IMR-90 (cell line): Measurements from ENCODE around the gene SDCCAG8. TPM values are rescaled to one million over a fixed set of nuclear protein-coding genes. Genes with fewer than 3 reads are reported as not detected.
A peak's percentile ranks its signal among the peaks of the same experiment; 100 is the strongest.

Source experiments
- ATAC-seq: fragments of 200-7000 bp; cut with Tn5 transposase; 2 replicates; pipeline ENCODE4 v1.9.1; 2020; ENCODE audit warnings: low read depth, mild to moderate bottlenecking, moderate library complexity
- BruUV-seq: library from RNA; stranded (reverse); fragments of 400-500 nt; replicated peaks from 2 replicates; lab custom pipeline; 2021; lab: Mats Ljungman, UMichigan
- CTCF ChIA-PET: fragments of 300-600 bp; formaldehyde crosslinking; extraction: SDS; loops from one replicate; lab custom pipeline; 2021; ENCODE audit warnings: antibody characterized with exemption; lab: Yijun Ruan, JAX
- POLR2A ChIA-PET: fragments of 300-600 bp; sonication (Branson Sonifier 250); formaldehyde crosslinking; loops from one replicate; lab custom pipeline; 2022; ENCODE audit warnings: antibody characterized with exemption; ENCODE audit not compliant: unreplicated experiment; lab: Charles Lee
- DNase-seq: peaks from one replicate; pipeline ENCODE4 v3.0.0; 2013
- H2AFZ ChIP-seq: replicated peaks from 2 replicates; pipeline ENCODE3; 2013; ENCODE audit warnings: low read length, mild to moderate bottlenecking; ENCODE audit not compliant: poor library complexity
- H2AK5ac ChIP-seq: 2 replicates; pipeline ENCODE4 v1.6.1; 2013; ENCODE audit warnings: low read depth, low read length, inconsistent platforms
- H2AK9ac ChIP-seq: replicated peaks from 2 replicates; pipeline ENCODE3; 2013; ENCODE audit warnings: mild to moderate bottlenecking, low read depth, low read length, moderate library complexity; ENCODE audit not compliant: poor library complexity
- H2BK120ac ChIP-seq: 2 replicates; pipeline ENCODE4 v1.6.1; 2013; ENCODE audit warnings: low read depth, low read length, inconsistent platforms
- H2BK15ac ChIP-seq: 3 replicates; pipeline ENCODE4 v1.6.1; 2013; ENCODE audit warnings: low read depth, low read length, inconsistent platforms
- H2BK20ac ChIP-seq: 2 replicates; pipeline ENCODE4 v1.6.1; 2013; ENCODE audit warnings: low read depth, mild to moderate bottlenecking, inconsistent platforms, low read length, moderate library complexity
- H2BK5ac ChIP-seq: 2 replicates; pipeline ENCODE4 v1.6.1; 2013; ENCODE audit warnings: mild to moderate bottlenecking, low read depth, low read length, inconsistent platforms; ENCODE audit not compliant: poor library complexity, severe bottlenecking
- H3K14ac ChIP-seq: replicated peaks from 2 replicates; pipeline ENCODE4 v1.6.1; 2013; ENCODE audit warnings: low read depth, low read length, inconsistent platforms
- H3K18ac ChIP-seq: 2 replicates; pipeline ENCODE4 v1.6.1; 2013; ENCODE audit warnings: low read depth, low read length, control low read depth
- H3K23ac ChIP-seq: 2 replicates; pipeline ENCODE4 v1.6.1; 2013; ENCODE audit warnings: low read depth, low read length, inconsistent platforms
- H3K27ac ChIP-seq: 2 replicates; pipeline ENCODE4 v1.5.1; 2013; ENCODE audit warnings: mild to moderate bottlenecking, control low read depth, low read length; ENCODE audit not compliant: insufficient read depth
- H3K27me3 ChIP-seq: 2 replicates; pipeline ENCODE4 v1.6.1; 2013; ENCODE audit warnings: low read length; ENCODE audit not compliant: control insufficient read depth, insufficient read depth
- H3K36me3 ChIP-seq: 2 replicates; pipeline ENCODE4 v1.6.1; 2013; ENCODE audit warnings: low read length, mixed read lengths; ENCODE audit not compliant: control insufficient read depth, insufficient read depth
- H3K4ac ChIP-seq: 2 replicates; pipeline ENCODE4 v1.6.1; 2013; ENCODE audit warnings: low read depth, low read length, inconsistent platforms
- H3K4me1 ChIP-seq: 2 replicates; pipeline ENCODE4 v1.6.1; 2013; ENCODE audit warnings: low read length, mixed read lengths; ENCODE audit not compliant: control insufficient read depth, insufficient read depth
- H3K4me2 ChIP-seq: 2 replicates; pipeline ENCODE4 v1.6.1; 2013; ENCODE audit warnings: low read depth, mild to moderate bottlenecking, control low read depth, low read length, moderate library complexity
- H3K4me3 ChIP-seq: 2 replicates; pipeline ENCODE4 v1.5.1; 2013; ENCODE audit warnings: low read depth, mild to moderate bottlenecking, control low read depth, low read length, moderate library complexity; ENCODE audit not compliant: insufficient read depth
- H3K56ac ChIP-seq: 2 replicates; pipeline ENCODE4 v1.6.1; 2013; ENCODE audit warnings: low read length, inconsistent platforms; ENCODE audit not compliant: insufficient read depth; ENCODE audit errors: extremely low read depth
- H3K79me1 ChIP-seq, 2 experiments: 2 replicates each; pipeline ENCODE4 v1.6.1; 2013; ENCODE audit warnings: low read length in 2 of 2, inconsistent platforms in 1 of 2, low read depth in 1 of 2
- H3K9ac ChIP-seq: 2 replicates; pipeline ENCODE4 v1.6.1; 2013; ENCODE audit warnings: low read depth, low read length, control low read depth
- H3K9me1 ChIP-seq: 2 replicates; pipeline ENCODE4 v1.6.1; 2013; ENCODE audit warnings: low read length, inconsistent platforms; ENCODE audit not compliant: insufficient read depth
- H3K9me3 ChIP-seq: 2 replicates; pipeline ENCODE4 v1.6.1; 2013; ENCODE audit warnings: low read length; ENCODE audit not compliant: control insufficient read depth, insufficient read depth
- H4K20me1 ChIP-seq: 2 replicates; pipeline ENCODE4 v1.6.1; 2013; ENCODE audit warnings: low read length, inconsistent platforms; ENCODE audit not compliant: insufficient read depth
- H4K5ac ChIP-seq: 2 replicates; pipeline ENCODE4 v1.6.1; 2013; ENCODE audit warnings: mild to moderate bottlenecking, low read depth, low read length, control low read depth
- H4K8ac ChIP-seq, 2 experiments: 2 replicates each; pipeline ENCODE4 v1.6.1; 2013; ENCODE audit warnings: low read depth in 2 of 2, low read length in 2 of 2, control low read depth in 1 of 2, inconsistent platforms in 1 of 2
- H4K91ac ChIP-seq: 2 replicates; pipeline ENCODE4 v1.6.1; 2013; ENCODE audit warnings: low read depth, low read length, inconsistent platforms; ENCODE audit not compliant: insufficient read depth
- BHLHE40 ChIP-seq: fragments of 150-350 bp; IDR thresholded peaks from 2 replicates; pipeline ENCODE4 v1.6.1; 2016; ENCODE audit warnings: mild to moderate bottlenecking, low read depth, low read length
- CHD1 ChIP-seq: IDR thresholded peaks from 2 replicates; pipeline ENCODE4 v1.6.1; 2012; ENCODE audit warnings: low read depth, low read length, improper control_type of control experiment
- FOS ChIP-seq: fragments of 150-350 bp; IDR thresholded peaks from 2 replicates; pipeline ENCODE4 v1.6.1; 2016; ENCODE audit warnings: low read depth, low read length
- MAFK ChIP-seq: IDR thresholded peaks from 2 replicates; pipeline ENCODE4 v1.6.1; 2012; ENCODE audit warnings: low read depth, low read length, improper control_type of control experiment
- MAZ ChIP-seq: IDR thresholded peaks from 2 replicates; pipeline ENCODE4 v1.6.1; 2012; ENCODE audit warnings: low read depth, mild to moderate bottlenecking, low read length, improper control_type of control experiment, moderate library complexity, borderline replicate concordance
- MXI1 ChIP-seq: IDR thresholded peaks from 2 replicates; pipeline ENCODE4 v1.6.1; 2012; ENCODE audit warnings: low read depth, mild to moderate bottlenecking, low read length, moderate library complexity, borderline replicate concordance
- NFE2L2 ChIP-seq: fragments of 150-350 bp; IDR thresholded peaks from 2 replicates; pipeline ENCODE4 v1.6.1; 2016; ENCODE audit warnings: low read depth, mild to moderate bottlenecking, low read length
- POLR2A ChIP-seq: IDR thresholded peaks from 2 replicates; pipeline ENCODE4 v1.6.1; 2012; ENCODE audit warnings: mild to moderate bottlenecking, low read depth, low read length
- RAD21 ChIP-seq: IDR thresholded peaks from 2 replicates; pipeline ENCODE4 v1.6.1; 2012; ENCODE audit warnings: low read length, improper control_type of control experiment
- RCOR1 ChIP-seq: IDR thresholded peaks from 2 replicates; pipeline ENCODE4 v1.6.1; 2012; ENCODE audit warnings: mild to moderate bottlenecking, low read length, improper control_type of control experiment; ENCODE audit not compliant: insufficient replicate concordance
- RFX5 ChIP-seq: IDR thresholded peaks from 2 replicates; pipeline ENCODE4 v1.8.0; 2012; ENCODE audit warnings: low read depth, mild to moderate bottlenecking, low read length, moderate library complexity
- SMC3 ChIP-seq: fragments of 150-350 bp; IDR thresholded peaks from 2 replicates; pipeline ENCODE4 v1.6.1; 2016; ENCODE audit warnings: low read depth, mild to moderate bottlenecking, antibody characterized with exemption, low read length, moderate library complexity
- WGBS, 2 experiments: methylation state at CpG; one replicate each; pipeline versions ENCODE4 v1.1.5 to v1.1.7; 2013; ENCODE audit warnings: missing lambda C conversion rate in 2 of 2; ENCODE audit not compliant: insufficient read length in 1 of 2; ENCODE audit errors: extremely low coverage in 2 of 2; 5-methylcytosine and 5-hydroxymethylcytosine counted together
- dilution Hi-C: fragments of 300-500 bp; cut with HindIII; formaldehyde crosslinking; loops from one replicate; pipeline ENCODE4 v1.14.3; 2018; ENCODE audit warnings: low sequenced_read_pairs; ENCODE audit not compliant: unreplicated experiment
- in situ Hi-C: fragments of 300-500 bp; cut with MboI; formaldehyde crosslinking; loops from 3 replicates; pipeline ENCODE4 v1.14.3; 2019; ENCODE audit warnings: low sequenced_read_pairs, inconsistent platforms, mixed read lengths
- intact Hi-C: fragments of 100-400 bp; cut with micrococcal nuclease; formaldehyde crosslinking; loops from 2 replicates; pipeline ENCODE4 v1.10.0; 2022
- polyA plus RNA-seq, 3 experiments: library from polyadenylated mRNA; depleted of rRNA; stranded (reverse); fragments of >200 nt; gene quantifications; 2 replicates each; pipeline ENCODE4 v1.2.3, GENCODE V29; 2012; ENCODE audit warnings: low replicate concordance in 1 of 3
- total RNA-seq: library from RNA; depleted of rRNA; stranded (reverse); fragments of >200 nt; gene quantifications from 2 replicates; pipeline ENCODE4 v1.2.3, GENCODE V29; 2012
- TF ChIP-seq, protein P1 (sequence below): conservative IDR thresholded peaks from 2 replicates; pipeline ENCODE4 v1.5.1; 2012; ENCODE audit warnings: mild to moderate bottlenecking, low read depth, low read length, improper control_type of control experiment
- TF ChIP-seq, protein P2 (sequence below): fragments of 150-350 bp; IDR thresholded peaks from 2 replicates; pipeline ENCODE4 v1.6.1; 2017; ENCODE audit warnings: mild to moderate bottlenecking, antibody characterized with exemption, low read length, low read depth
- TF ChIP-seq, protein P3 (sequence below): fragments of 150-350 bp; IDR thresholded peaks from 2 replicates; pipeline ENCODE4 v1.6.1; 2016; ENCODE audit warnings: low read depth, mild to moderate bottlenecking, low read length, moderate library complexity, borderline replicate concordance

Gene SDCCAG8
- total and polyA plus RNA-seq, 2 of the 4 experiments (the other 2 are of a cell fraction), result 25.2 to 46.8 TPM

DNA sequence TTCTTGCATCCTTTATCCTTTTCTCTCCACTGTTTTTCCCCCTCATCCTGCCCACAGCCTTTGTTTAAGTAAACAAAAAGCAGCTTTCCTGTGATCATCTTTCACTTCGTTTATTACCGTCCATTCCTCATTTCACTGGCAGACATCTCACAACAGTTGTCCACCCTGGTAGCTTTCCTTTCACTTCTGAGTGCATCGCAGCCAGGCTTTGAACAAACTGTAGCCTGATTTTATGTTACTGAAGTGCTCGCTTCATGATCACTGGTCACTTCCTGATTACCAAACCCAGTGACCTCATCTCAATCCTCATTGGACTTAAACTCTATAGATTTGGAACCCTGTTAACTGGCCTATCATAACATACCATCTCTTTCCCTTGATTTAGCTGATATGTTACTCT, 67.7 kb downstream of the SDCCAG8 start:
- H2BK20ac ChIP-seq, result no peak overlapping the region
- in situ Hi-C loops, result loop anchor here (10.0 to 25.0 kb wide), 4 partner anchors 861 to 1711 kb away; no protein-coding TSS in a partner anchor
- H3K27ac ChIP-seq, result no peak overlapping the region
- no peaks in the 10 kb centered on the region for H3K9me3 ChIP-seq
- H3K23ac ChIP-seq, result 0 out of 2 replicates have a peak overlapping the region, but pooled peaks have one; percentile 13
- WGBS, 2 experiments, result 70% methylated on average over 2 of the region's 4 CpGs; no CpG with 5 or more reads in 1 of the 2 experiments
- H3K4me2 ChIP-seq, result peak overlapping the region; percentile 46; the same call in 1 of the 2 replicates
- no peak overlapping the region for H3K56ac ChIP-seq
- no peak overlapping the region for H2AK5ac ChIP-seq
- dilution Hi-C loops, result no loop called here
- no peak overlapping the region for H4K5ac ChIP-seq
- H2AK9ac ChIP-seq, result no peak overlapping the region
- TF ChIP-seq BHLHE40 (no peak), MAZ (no peak), FOS (no peak), RAD21 (no peak), SMC3 (no peak), CHD1 (no peak), RCOR1 (no peak), POLR2A (no peak), MAFK (no peak), NFE2L2 (no peak), RFX5 (no peak), MXI1 (no peak)
- TF ChIP-seq, protein P1, sequence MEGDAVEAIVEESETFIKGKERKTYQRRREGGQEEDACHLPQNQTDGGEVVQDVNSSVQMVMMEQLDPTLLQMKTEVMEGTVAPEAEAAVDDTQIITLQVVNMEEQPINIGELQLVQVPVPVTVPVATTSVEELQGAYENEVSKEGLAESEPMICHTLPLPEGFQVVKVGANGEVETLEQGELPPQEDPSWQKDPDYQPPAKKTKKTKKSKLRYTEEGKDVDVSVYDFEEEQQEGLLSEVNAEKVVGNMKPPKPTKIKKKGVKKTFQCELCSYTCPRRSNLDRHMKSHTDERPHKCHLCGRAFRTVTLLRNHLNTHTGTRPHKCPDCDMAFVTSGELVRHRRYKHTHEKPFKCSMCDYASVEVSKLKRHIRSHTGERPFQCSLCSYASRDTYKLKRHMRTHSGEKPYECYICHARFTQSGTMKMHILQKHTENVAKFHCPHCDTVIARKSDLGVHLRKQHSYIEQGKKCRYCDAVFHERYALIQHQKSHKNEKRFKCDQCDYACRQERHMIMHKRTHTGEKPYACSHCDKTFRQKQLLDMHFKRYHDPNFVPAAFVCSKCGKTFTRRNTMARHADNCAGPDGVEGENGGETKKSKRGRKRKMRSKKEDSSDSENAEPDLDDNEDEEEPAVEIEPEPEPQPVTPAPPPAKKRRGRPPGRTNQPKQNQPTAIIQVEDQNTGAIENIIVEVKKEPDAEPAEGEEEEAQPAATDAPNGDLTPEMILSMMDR, result no peak
- TF ChIP-seq, protein P2, sequence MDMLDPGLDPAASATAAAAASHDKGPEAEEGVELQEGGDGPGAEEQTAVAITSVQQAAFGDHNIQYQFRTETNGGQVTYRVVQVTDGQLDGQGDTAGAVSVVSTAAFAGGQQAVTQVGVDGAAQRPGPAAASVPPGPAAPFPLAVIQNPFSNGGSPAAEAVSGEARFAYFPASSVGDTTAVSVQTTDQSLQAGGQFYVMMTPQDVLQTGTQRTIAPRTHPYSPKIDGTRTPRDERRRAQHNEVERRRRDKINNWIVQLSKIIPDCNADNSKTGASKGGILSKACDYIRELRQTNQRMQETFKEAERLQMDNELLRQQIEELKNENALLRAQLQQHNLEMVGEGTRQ, result no peak
- TF ChIP-seq, protein P3, sequence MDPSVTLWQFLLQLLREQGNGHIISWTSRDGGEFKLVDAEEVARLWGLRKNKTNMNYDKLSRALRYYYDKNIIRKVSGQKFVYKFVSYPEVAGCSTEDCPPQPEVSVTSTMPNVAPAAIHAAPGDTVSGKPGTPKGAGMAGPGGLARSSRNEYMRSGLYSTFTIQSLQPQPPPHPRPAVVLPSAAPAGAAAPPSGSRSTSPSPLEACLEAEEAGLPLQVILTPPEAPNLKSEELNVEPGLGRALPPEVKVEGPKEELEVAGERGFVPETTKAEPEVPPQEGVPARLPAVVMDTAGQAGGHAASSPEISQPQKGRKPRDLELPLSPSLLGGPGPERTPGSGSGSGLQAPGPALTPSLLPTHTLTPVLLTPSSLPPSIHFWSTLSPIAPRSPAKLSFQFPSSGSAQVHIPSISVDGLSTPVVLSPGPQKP, result no peak
- no peak overlapping the region for H4K91ac ChIP-seq
- H3K14ac ChIP-seq, result peak overlapping the region; percentile 40
- no peak overlapping the region for H3K18ac ChIP-seq
- no peak overlapping the region for H2BK120ac ChIP-seq
- H2AFZ ChIP-seq, result no peak overlapping the region
- CTCF ChIA-PET, result interaction anchor here (0.5 kb wide), 1 partner anchor 92 kb away, joined by 3 read pairs; no protein-coding TSS in a partner anchor
- BruUV-seq, result no TSS peak
- H3K4me3 ChIP-seq, result no peak overlapping the region
- H3K79me1 ChIP-seq, result peaks cover 0 to 2% of the 10 kb centered on the region in 2 experiments; a peak in 2 of 4 replicates
- peaks cover 5% of the 10 kb centered on the region; the same call in 1 of the 2 replicates for H3K9me1 ChIP-seq
- no peak overlapping the region for H3K9ac ChIP-seq
- no peak for ATAC-seq
- no peak overlapping the region for H3K4ac ChIP-seq
- no peak overlapping the region for H2BK15ac ChIP-seq
- H3K36me3 ChIP-seq, result peaks cover 7% of the 10 kb centered on the region
- H2BK5ac ChIP-seq, result no peak overlapping the region
- intact Hi-C loops, result loop anchor here (10.0 kb wide), 2 partner anchors 179 to 1789 kb away; partner anchors contain the start of gene KMO
- H4K8ac ChIP-seq, result no peak overlapping the region
- H3K27me3 ChIP-seq, result no peaks in the 10 kb centered on the region
- peak; percentile 27 for DNase-seq
- POLR2A ChIA-PET, result no interaction called here
- no peaks in the 10 kb centered on the region for H4K20me1 ChIP-seq
- peaks cover 4% of the 10 kb centered on the region; the same call in 1 of the 2 replicates for H3K4me1 ChIP-seq
